ENCODE data around the gene VWA3B.

DNA sequence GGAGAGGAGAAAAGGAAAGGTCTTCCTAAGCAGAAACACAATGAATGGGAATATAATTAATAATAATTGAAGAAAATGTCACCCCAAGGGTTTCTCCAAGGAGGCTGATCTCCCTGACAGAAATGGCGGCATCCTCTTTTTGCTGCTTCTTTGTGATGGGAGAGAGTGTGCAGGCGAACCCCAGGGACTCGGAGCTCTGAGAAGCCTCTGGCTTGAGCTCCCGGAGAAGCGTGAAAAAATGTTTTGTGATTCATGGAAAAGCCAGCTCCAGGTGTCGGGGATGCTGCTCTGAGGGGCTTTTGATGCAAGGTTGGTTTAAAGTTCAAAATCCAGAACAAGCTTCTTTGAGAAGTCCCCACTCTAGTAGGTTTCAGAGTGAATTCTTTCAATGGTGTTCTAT, 91.0 kb downstream of the VWA3B start:
- TF ChIP-seq, protein P1, sequence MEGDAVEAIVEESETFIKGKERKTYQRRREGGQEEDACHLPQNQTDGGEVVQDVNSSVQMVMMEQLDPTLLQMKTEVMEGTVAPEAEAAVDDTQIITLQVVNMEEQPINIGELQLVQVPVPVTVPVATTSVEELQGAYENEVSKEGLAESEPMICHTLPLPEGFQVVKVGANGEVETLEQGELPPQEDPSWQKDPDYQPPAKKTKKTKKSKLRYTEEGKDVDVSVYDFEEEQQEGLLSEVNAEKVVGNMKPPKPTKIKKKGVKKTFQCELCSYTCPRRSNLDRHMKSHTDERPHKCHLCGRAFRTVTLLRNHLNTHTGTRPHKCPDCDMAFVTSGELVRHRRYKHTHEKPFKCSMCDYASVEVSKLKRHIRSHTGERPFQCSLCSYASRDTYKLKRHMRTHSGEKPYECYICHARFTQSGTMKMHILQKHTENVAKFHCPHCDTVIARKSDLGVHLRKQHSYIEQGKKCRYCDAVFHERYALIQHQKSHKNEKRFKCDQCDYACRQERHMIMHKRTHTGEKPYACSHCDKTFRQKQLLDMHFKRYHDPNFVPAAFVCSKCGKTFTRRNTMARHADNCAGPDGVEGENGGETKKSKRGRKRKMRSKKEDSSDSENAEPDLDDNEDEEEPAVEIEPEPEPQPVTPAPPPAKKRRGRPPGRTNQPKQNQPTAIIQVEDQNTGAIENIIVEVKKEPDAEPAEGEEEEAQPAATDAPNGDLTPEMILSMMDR (IDR thresholded peaks at IDR 0.05) = no peak
- TF ChIP-seq POLR2A (IDR thresholded peaks at IDR 0.05) = no peak
